Measurements from ENCODE around the gene GPR4.

The GPR4 gene

GRCh38 chr19:45589768-45590167, 12.2 kb downstream of the GPR4 start:
- no peak for DNase-seq (ENCODE audit: low spot score)

- DNase-seq (ENCODE audit: low spot score) = peak; percentile 30
Measured at GRCh38 chr19:45587873-45588272, 14.1 kb downstream of the GPR4 start.

GRCh38 chr19:45585158-45585577, 16.8 kb downstream of the GPR4 start:
- DNase-seq (ENCODE audit: low spot score) = no peak

- DNase-seq (ENCODE audit: low spot score) = peak; percentile 99
Measured at GRCh38 chr19:45584332-45585157, 17.5 kb downstream of the GPR4 start, which contains the start of gene OPA3. TSS of gene OPA3 (minus strand) at chr19:45584802. CDS start at chr19:45584764, 38 bp downstream.

- DNase-seq (ENCODE audit: low spot score) = no peak
Measured at GRCh38 chr19:45581576-45581975, 20.4 kb downstream of the GPR4 start.

GRCh38 chr19:45578861-45579260, 23.2 kb downstream of the GPR4 start:
- no peak for DNase-seq (ENCODE audit: low spot score)

GRCh38 chr19:45577111-45577905, 24.7 kb downstream of the GPR4 start:
- peak; percentile 26 for DNase-seq (ENCODE audit: low spot score)

- no peak for DNase-seq (ENCODE audit: low spot score)
Measured at GRCh38 chr19:45576682-45577081, 25.3 kb downstream of the GPR4 start.

GRCh38 chr19:45575216-45575615, 26.8 kb downstream of the GPR4 start:
- DNase-seq (ENCODE audit: low spot score) = no peak

- no peak for DNase-seq (ENCODE audit: low spot score)
Measured at GRCh38 chr19:45574526-45574925, 27.5 kb downstream of the GPR4 start.

GRCh38 chr19:45571457-45572220, 30.4 kb downstream of the GPR4 start:
- no peak for DNase-seq (ENCODE audit: low spot score)

GRCh38 chr19:45569619-45570421, 32.2 kb downstream of the GPR4 start:
- DNase-seq (ENCODE audit: low spot score) = no peak

- DNase-seq (ENCODE audit: low spot score) = peak; percentile 89
Measured at GRCh38 chr19:45568732-45569131, 33.3 kb downstream of the GPR4 start.

- DNase-seq (ENCODE audit: low spot score) = no peak
Measured at GRCh38 chr19:45567609-45568008, 34.4 kb downstream of the GPR4 start.

- DNase-seq (ENCODE audit: low spot score) = no peak
Measured at GRCh38 chr19:45564131-45564780, 37.8 kb downstream of the GPR4 start.

- DNase-seq (ENCODE audit: low spot score) = no peak
Measured at GRCh38 chr19:45560686-45561085, 41.3 kb downstream of the GPR4 start.

GRCh38 chr19:45560038-45560437, 42.0 kb downstream of the GPR4 start:
- DNase-seq (ENCODE audit: low spot score) = no peak

- DNase-seq (ENCODE audit: low spot score) = peak; percentile 52
Measured at GRCh38 chr19:45558399-45558878, 43.6 kb downstream of the GPR4 start.

- DNase-seq (ENCODE audit: low spot score) = no peak
Measured at GRCh38 chr19:45556835-45557234, 45.2 kb downstream of the GPR4 start.

GRCh38 chr19:45554481-45554880, 47.5 kb downstream of the GPR4 start:
- no peak for DNase-seq (ENCODE audit: low spot score)

- no peak for DNase-seq (ENCODE audit: low spot score)
Measured at GRCh38 chr19:45553464-45553863, 48.5 kb downstream of the GPR4 start.

Data from kidney capillary endothelial cell (primary cell).